HepG2 (cell line): ENCODE data around the gene ACYP2. TPM values are rescaled to one million over a fixed set of nuclear protein-coding genes. Genes with fewer than 3 reads are reported as not detected.

Experiments used
- ATAC-seq: fragments of 200-7000 bp; cut with Tn5 transposase; 3 replicates; pipeline ENCODE4 v1.9.1; 2020; ENCODE audit warnings: mild to moderate bottlenecking, moderate library complexity
- BruUV-seq: library from RNA; stranded (reverse); fragments of 400-500 nt; replicated peaks from 2 replicates; lab custom pipeline; 2021; lab: Mats Ljungman, UMichigan
- CTCF ChIA-PET: fragments of 300-600 bp; formaldehyde crosslinking; extraction: SDS; loops from one replicate; lab custom pipeline; 2021; ENCODE audit warnings: low total read pairs, inconsistent platforms, low intra/inter-chr PET ratio; lab: Yijun Ruan, JAX
- POLR2A ChIA-PET: fragments of 350-600 bp; sonication (Branson Sonifier 250); formaldehyde crosslinking; loops from one replicate; lab custom pipeline; 2020; ENCODE audit warnings: antibody characterized with exemption, inconsistent platforms; lab: Yijun Ruan, JAX
- DNase-seq: peaks from one replicate; pipeline ENCODE4 v3.0.0-alpha.2; 2015; ENCODE audit warnings: low spot score
- FAIRE-seq: peaks from 3 replicates; lab custom pipeline; 2011; peaks lifted over from hg19 to GRCh38; lab: Jason Lieb, UNC
- H2AFZ ChIP-seq: one replicate; pipeline ENCODE4 v1.6.1; 2011; ENCODE audit warnings: low read length, inconsistent platforms
- H3K27ac ChIP-seq: fragments of 300-600 bp; 3 replicates; pipeline ENCODE4 v1.8.0; 2011; ENCODE audit warnings: mixed run types, mild to moderate bottlenecking, mixed read lengths, low read length, inconsistent platforms; ENCODE audit not compliant: insufficient read depth; ENCODE audit errors: extremely low read length
- H3K27me3 ChIP-seq, 2 experiments: fragments of 200-600 bp in 1 of 2; 2 replicates in 1 of 2; 3 replicates in 1 of 2; pipeline versions ENCODE4 v1.6.0 to v1.8.0; 2011; ENCODE audit warnings: low read length in 2 of 2, mild to moderate bottlenecking in 2 of 2, moderate library complexity in 2 of 2, inconsistent platforms in 1 of 2; ENCODE audit not compliant: insufficient read depth in 2 of 2, control insufficient read depth in 1 of 2
- H3K36me3 ChIP-seq, 2 experiments: fragments of 200-600 bp in 1 of 2; replicated peaks in 1 of 2; 2 replicates in 1 of 2; 3 replicates in 1 of 2; pipeline versions ENCODE4 v1.5.1 to v1.8.0; 2011; ENCODE audit warnings: low read length in 2 of 2, inconsistent platforms in 1 of 2; ENCODE audit not compliant: insufficient read depth in 2 of 2, control insufficient read depth in 1 of 2
- H3K4me1 ChIP-seq: 2 replicates; pipeline ENCODE4 v1.5.1; 2012; ENCODE audit warnings: low read length, inconsistent platforms; ENCODE audit not compliant: insufficient read depth
- H3K4me2 ChIP-seq: 2 replicates; pipeline ENCODE4 v1.6.0; 2011; ENCODE audit warnings: low read depth, low read length, inconsistent platforms
- H3K4me3 ChIP-seq, 3 experiments: fragments of 200-600 bp in 1 of 3; sonication (generic), shearing (Covaris generic) in 1 of 3; replicated peaks in 1 of 3; 2 replicates each; pipeline ENCODE4 v1.5.1; 2011 to 2016; ENCODE audit warnings: low read length in 3 of 3, inconsistent platforms in 2 of 3, low read depth in 2 of 3, mild to moderate bottlenecking in 2 of 3, control low read depth in 1 of 3, mixed read lengths in 1 of 3; ENCODE audit not compliant: insufficient read depth in 1 of 3
- H3K79me2 ChIP-seq: one replicate; pipeline ENCODE4 v1.6.1; 2011; ENCODE audit warnings: low read length, inconsistent platforms; ENCODE audit not compliant: insufficient read depth
- H3K9ac ChIP-seq: 2 replicates; pipeline ENCODE4 v1.6.0; 2011; ENCODE audit warnings: mild to moderate bottlenecking, low read depth, low read length, inconsistent platforms; ENCODE audit not compliant: insufficient read depth
- H3K9me3 ChIP-seq: 2 replicates; pipeline ENCODE4 v1.5.1; 2012; ENCODE audit warnings: mild to moderate bottlenecking, low read length
- H4K20me1 ChIP-seq: 2 replicates; pipeline ENCODE4 v1.6.0; 2011; ENCODE audit warnings: inconsistent platforms, mild to moderate bottlenecking, low read length, moderate library complexity; ENCODE audit not compliant: insufficient read depth
- ELF1 ChIP-seq: sonication (generic); formaldehyde crosslinking; IDR thresholded peaks from 2 replicates; pipeline ENCODE4 v1.4.0; 2020; ENCODE audit warnings: missing genetic modification reagents
- HOXA5 ChIP-seq: sonication (generic); formaldehyde crosslinking; IDR thresholded peaks from 2 replicates; pipeline ENCODE4 v1.4.0; 2020; ENCODE audit warnings: missing genetic modification reagents
- NFKBIZ ChIP-seq: IDR thresholded peaks from 2 replicates; pipeline ENCODE4 v1.6.1; 2018; ENCODE audit warnings: missing genetic modification reagents, missing compliant biosample characterization
- RAD21 ChIP-seq: fragments of 450-650 bp; formaldehyde crosslinking; IDR thresholded peaks from 2 replicates; pipeline ENCODE4 v1.5.0; 2020; ENCODE audit warnings: mild to moderate bottlenecking
- SP1 ChIP-seq, 2 experiments: fragments of 450-650 bp in 1 of 2; sonication (generic) in 1 of 2; formaldehyde crosslinking in 1 of 2; IDR thresholded peaks; 2 replicates each; pipeline versions ENCODE4 v1.4.0 to v1.6.1; 2016 to 2020; ENCODE audit warnings: missing genetic modification reagents in 1 of 2
- SPEN ChIP-seq: sonication (generic); formaldehyde crosslinking; IDR thresholded peaks from 2 replicates; pipeline ENCODE4 v1.5.1; 2020; ENCODE audit warnings: low read depth, mild to moderate bottlenecking, missing genetic modification reagents
- STAG1 ChIP-seq: sonication (generic); formaldehyde crosslinking; IDR thresholded peaks from 2 replicates; pipeline ENCODE4 v1.4.0; 2020; ENCODE audit warnings: missing genetic modification reagents
- STAT5B ChIP-seq: sonication (generic); formaldehyde crosslinking; IDR thresholded peaks from 2 replicates; pipeline ENCODE4 v1.4.0; 2020; ENCODE audit warnings: missing genetic modification reagents
- ZFY ChIP-seq: sonication (generic); formaldehyde crosslinking; IDR thresholded peaks from 2 replicates; pipeline ENCODE4 v1.4.0; 2020; ENCODE audit warnings: missing genetic modification reagents
- ZNF12 ChIP-seq: sonication (generic); formaldehyde crosslinking; IDR thresholded peaks from 2 replicates; pipeline ENCODE4 v1.5.0; 2020; ENCODE audit warnings: missing genetic modification reagents
- ZNF644 ChIP-seq: IDR thresholded peaks from 2 replicates; pipeline ENCODE4 v1.6.1; 2016; ENCODE audit warnings: low read depth
- ZNF724P ChIP-seq: sonication (generic); formaldehyde crosslinking; IDR thresholded peaks from 2 replicates; pipeline ENCODE4 v1.8.0; 2022; ENCODE audit warnings: missing genetic modification reagents, borderline replicate concordance
- WGBS: methylation state at CpG from one replicate; pipeline ENCODE4 v1.1.6; 2017; ENCODE audit warnings: low lambda C conversion rate; 5-methylcytosine and 5-hydroxymethylcytosine counted together
- in situ Hi-C: cut with HindIII; loops from 2 replicates; pipeline ENCODE4 v1.10.0; 2017; ENCODE audit warnings: low pct_unique_long_range_greater_than_20kb; ENCODE audit not compliant: extremely low pct_ligation_motif_present
- intact Hi-C: fragments of 100-400 bp; cut with micrococcal nuclease; formaldehyde crosslinking; loops from one replicate; pipeline ENCODE4 v1.10.0; 2022; ENCODE audit not compliant: unreplicated experiment
- polyA plus RNA-seq, 8 experiments: library from polyadenylated mRNA; depleted of rRNA in 3 of 8; stranded (reverse) in 7 of 8; unstranded in 1 of 8; fragments of >200 nt; fragmentation: Illumina TruSeq in 4 of 8; extraction: Trizol in 4 of 8; gene quantifications; 2 replicates each; pipeline versions ENCODE4 v1.2.1 to v1.2.3, GENCODE V29; 2011 to 2016; ENCODE audit warnings: low read depth in 4 of 8, missing spikeins in 1 of 8, mixed read lengths in 1 of 8; ENCODE audit not compliant: insufficient read depth in 1 of 8
- total RNA-seq, 5 experiments: library from RNA; depleted of rRNA; stranded (reverse); fragments of >200 nt; fragmentation: Illumina TruSeq; extraction: Trizol; gene quantifications; 2 replicates each; pipeline ENCODE4 v1.2.3, GENCODE V29; 2016; ENCODE audit warnings: low read depth in 1 of 5
- TF ChIP-seq, protein P1 (sequence below): sonication (generic); formaldehyde crosslinking; IDR thresholded peaks from 2 replicates; pipeline ENCODE4 v1.5.0; 2020; ENCODE audit warnings: mild to moderate bottlenecking, missing genetic modification reagents, moderate library complexity
- TF ChIP-seq, protein P2 (sequence below): sonication (generic); formaldehyde crosslinking; IDR thresholded peaks from 2 replicates; pipeline ENCODE4 v1.4.0; 2020; ENCODE audit warnings: missing genetic modification reagents, borderline replicate concordance

The ACYP2 gene
- total and polyA plus RNA-seq, 2 of the 13 experiments (the other 11 are each of a cell fraction or from before 2014, with no cell fraction given), result 12.3 to 12.7 TPM

DNA sequence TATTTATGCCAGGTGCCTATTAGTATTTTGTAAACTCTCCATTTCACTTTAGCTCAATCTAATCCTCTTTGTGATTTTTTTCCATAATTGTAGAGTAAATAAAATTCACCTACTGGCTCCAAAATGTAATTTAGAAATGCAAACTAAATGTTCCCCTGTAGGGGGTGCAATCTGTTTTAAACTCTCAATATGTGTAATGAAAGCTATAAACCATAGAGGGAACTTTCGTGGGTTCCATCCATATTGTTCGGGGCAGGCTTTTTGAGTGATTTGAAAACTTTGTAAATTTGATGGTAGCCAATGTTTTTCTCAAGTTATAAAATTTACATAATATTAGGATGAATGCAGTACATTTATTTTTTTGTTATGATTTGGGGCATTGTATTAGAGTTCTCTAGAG is 91.2 kb downstream of the ACYP2 start:
- Histone ChIP-seq H3K4me1 (peaks cover 65% of the 10 kb centered on the region), H3K36me3 (no peaks in the 10 kb centered on the region), H3K4me2 (no peak overlapping the region), H3K27ac (no peak overlapping the region), H3K79me2 (no peaks in the 10 kb centered on the region), H3K27me3 (no peaks in the 10 kb centered on the region), H4K20me1 (no peaks in the 10 kb centered on the region), H3K9me3 (peaks cover 5% of the 10 kb centered on the region)
- peak; percentile 50 for DNase-seq
- in situ Hi-C loops, result no loop called here
- BruUV-seq, result no TSS peak
- no peak for FAIRE-seq
- no peak for ATAC-seq
- TF ChIP-seq NFKBIZ (CRISPR knock-in tag) (no peak), RAD21 (CRISPR knock-in tag) (peak; percentile 36; the same call in 1 of the 2 replicates), SPEN (CRISPR knock-in tag) (no peak), STAG1 (CRISPR knock-in tag) (peak; percentile 57)
- TF ChIP-seq, protein P1, sequence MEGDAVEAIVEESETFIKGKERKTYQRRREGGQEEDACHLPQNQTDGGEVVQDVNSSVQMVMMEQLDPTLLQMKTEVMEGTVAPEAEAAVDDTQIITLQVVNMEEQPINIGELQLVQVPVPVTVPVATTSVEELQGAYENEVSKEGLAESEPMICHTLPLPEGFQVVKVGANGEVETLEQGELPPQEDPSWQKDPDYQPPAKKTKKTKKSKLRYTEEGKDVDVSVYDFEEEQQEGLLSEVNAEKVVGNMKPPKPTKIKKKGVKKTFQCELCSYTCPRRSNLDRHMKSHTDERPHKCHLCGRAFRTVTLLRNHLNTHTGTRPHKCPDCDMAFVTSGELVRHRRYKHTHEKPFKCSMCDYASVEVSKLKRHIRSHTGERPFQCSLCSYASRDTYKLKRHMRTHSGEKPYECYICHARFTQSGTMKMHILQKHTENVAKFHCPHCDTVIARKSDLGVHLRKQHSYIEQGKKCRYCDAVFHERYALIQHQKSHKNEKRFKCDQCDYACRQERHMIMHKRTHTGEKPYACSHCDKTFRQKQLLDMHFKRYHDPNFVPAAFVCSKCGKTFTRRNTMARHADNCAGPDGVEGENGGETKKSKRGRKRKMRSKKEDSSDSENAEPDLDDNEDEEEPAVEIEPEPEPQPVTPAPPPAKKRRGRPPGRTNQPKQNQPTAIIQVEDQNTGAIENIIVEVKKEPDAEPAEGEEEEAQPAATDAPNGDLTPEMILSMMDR (CRISPR knock-in tag), result peak; percentile 33; the same call in 1 of the 2 replicates
- TF ChIP-seq, all 625 proteins: peak for 3
- ChIA-PET POLR2A (no interaction called here), CTCF (no interaction called here)
- Histone ChIP-seq H2AFZ (no peak overlapping the region), H3K4me3 (no peak overlapping the region), H3K9ac (no peak overlapping the region)
- intact Hi-C loops, result loop anchor here (10.0 kb wide), 1 partner anchor 118 kb away; no protein-coding TSS in a partner anchor
- WGBS, result 95% methylated on average over 2 of the region's 2 CpGs

DNA sequence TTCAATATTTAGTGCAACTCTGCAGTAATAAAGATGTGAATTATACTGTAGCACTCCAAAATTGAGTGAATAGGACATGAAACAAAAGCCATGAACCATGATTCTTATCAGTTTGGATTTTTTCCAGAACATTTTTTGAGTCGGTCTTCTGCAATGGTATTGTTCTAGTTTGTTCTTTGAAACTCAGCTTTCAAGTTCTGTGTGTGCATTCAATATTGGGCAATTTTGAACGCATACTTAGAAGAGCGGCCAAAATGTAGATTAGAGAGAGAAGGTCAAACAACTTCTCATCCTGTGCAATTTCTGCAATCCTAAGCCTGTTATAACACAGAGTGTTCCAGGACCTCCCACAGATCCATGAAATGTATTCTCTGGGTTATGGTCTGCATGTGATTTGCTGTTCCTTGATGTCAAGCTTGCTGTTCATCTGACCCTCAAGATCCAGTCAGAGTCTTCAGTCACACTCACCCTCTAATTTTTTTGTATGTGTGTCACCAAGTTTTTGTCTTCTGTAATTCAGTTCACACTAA is 92.3 kb downstream of the ACYP2 start:
- peak overlapping the region; percentile 76 for H3K27ac ChIP-seq
- peak overlapping the region in 1 of 3 experiments; percentile 26; a peak in 1 of 6 replicates for H3K4me3 ChIP-seq
- H3K79me2 ChIP-seq, result no peaks in the 10 kb centered on the region
- peak; percentile 67 for FAIRE-seq
- peak overlapping the region; percentile 40 for H3K9ac ChIP-seq
- H4K20me1 ChIP-seq, result no peaks in the 10 kb centered on the region
- in situ Hi-C loops, result no loop called here
- DNase-seq, result peak; percentile 99
- no TSS peak for BruUV-seq
- H3K4me2 ChIP-seq, result peak overlapping the region; percentile 48
- ATAC-seq, result peak; percentile 99
- peaks cover 76% of the 10 kb centered on the region for H3K4me1 ChIP-seq
- WGBS, result 1% methylated on average over 3 of the region's 3 CpGs
- H3K27me3 ChIP-seq, result no peaks in the 10 kb centered on the region
- CTCF ChIA-PET, result no interaction called here
- no peak overlapping the region for H2AFZ ChIP-seq
- intact Hi-C loops, result loop anchor here (1.0 to 10.0 kb wide), 2 partner anchors 27 to 117 kb away; no protein-coding TSS in a partner anchor
- H3K36me3 ChIP-seq, result no peaks in the 10 kb centered on the region
- POLR2A ChIA-PET, result interaction anchor here (1.0 to 2.1 kb wide), 3 partner anchors 13 to 92 kb away, joined by 3 to 12 read pairs (median 3); no protein-coding TSS in a partner anchor
- peaks cover 5% of the 10 kb centered on the region for H3K9me3 ChIP-seq
- TF ChIP-seq NFKBIZ (CRISPR knock-in tag) (peak; percentile 88), ELF1 (CRISPR knock-in tag) (0 out of 2 replicates have a peak, but pooled peaks have one; percentile 39), ZNF724P (CRISPR knock-in tag) (0 out of 2 replicates have a peak, but pooled peaks have one; percentile 45), SP1 (IDR thresholded peaks at IDR 0.05) (no peak), SP1 (CRISPR knock-in tag; IDR thresholded peaks at IDR 0.05) (peak; percentile 34; the same call in 1 of the 2 replicates), STAT5B (CRISPR knock-in tag) (no peak), ZFY (CRISPR knock-in tag) (no peak), ZNF12 (CRISPR knock-in tag) (peak; percentile 80), ZNF644 (CRISPR knock-in tag) (peak; percentile 81), HOXA5 (CRISPR knock-in tag) (peak; percentile 56; the same call in 1 of the 2 replicates)
- TF ChIP-seq, protein P2, sequence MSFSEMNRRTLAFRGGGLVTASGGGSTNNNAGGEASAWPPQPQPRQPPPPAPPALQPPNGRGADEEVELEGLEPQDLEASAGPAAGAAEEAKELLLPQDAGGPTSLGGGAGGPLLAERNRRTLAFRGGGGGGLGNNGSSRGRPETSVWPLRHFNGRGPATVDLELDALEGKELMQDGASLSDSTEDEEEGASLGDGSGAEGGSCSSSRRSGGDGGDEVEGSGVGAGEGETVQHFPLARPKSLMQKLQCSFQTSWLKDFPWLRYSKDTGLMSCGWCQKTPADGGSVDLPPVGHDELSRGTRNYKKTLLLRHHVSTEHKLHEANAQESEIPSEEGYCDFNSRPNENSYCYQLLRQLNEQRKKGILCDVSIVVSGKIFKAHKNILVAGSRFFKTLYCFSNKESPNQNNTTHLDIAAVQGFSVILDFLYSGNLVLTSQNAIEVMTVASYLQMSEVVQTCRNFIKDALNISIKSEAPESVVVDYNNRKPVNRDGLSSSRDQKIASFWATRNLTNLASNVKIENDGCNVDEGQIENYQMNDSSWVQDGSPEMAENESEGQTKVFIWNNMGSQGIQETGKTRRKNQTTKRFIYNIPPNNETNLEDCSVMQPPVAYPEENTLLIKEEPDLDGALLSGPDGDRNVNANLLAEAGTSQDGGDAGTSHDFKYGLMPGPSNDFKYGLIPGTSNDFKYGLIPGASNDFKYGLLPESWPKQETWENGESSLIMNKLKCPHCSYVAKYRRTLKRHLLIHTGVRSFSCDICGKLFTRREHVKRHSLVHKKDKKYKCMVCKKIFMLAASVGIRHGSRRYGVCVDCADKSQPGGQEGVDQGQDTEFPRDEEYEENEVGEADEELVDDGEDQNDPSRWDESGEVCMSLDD, result no peak
